GM21737 (cell line): ENCODE data around the gene SORCS1.

Source experiments
- ATAC-seq: cut with Tn5 transposase; IDR thresholded peaks from one replicate; pipeline ENCODE4 v1.9.1; 2021; ENCODE audit warnings: mild to moderate bottlenecking, moderate library complexity; ENCODE audit not compliant: unreplicated experiment

The SORCS1 gene

GRCh38 chr10:106765241-106765754 lies 399.2 kb downstream of the SORCS1 start:
- no peak for ATAC-seq

- ATAC-seq, result no peak
Measured at GRCh38 chr10:106764360-106764759, 400.1 kb downstream of the SORCS1 start.

GRCh38 chr10:106761906-106762305 lies 402.6 kb downstream of the SORCS1 start:
- no peak for ATAC-seq

- ATAC-seq, result no peak
Measured at GRCh38 chr10:106757521-106757920, 407.0 kb downstream of the SORCS1 start.

- ATAC-seq, result no peak
Measured at GRCh38 chr10:106751091-106751490, 413.4 kb downstream of the SORCS1 start.

GRCh38 chr10:106746868-106747267 lies 417.6 kb downstream of the SORCS1 start:
- ATAC-seq, result no peak

GRCh38 chr10:106741006-106741530 lies 423.4 kb downstream of the SORCS1 start:
- ATAC-seq, result no peak

- no peak for ATAC-seq
Measured at GRCh38 chr10:106740071-106740470, 424.4 kb downstream of the SORCS1 start.

GRCh38 chr10:106734220-106734619 lies 430.3 kb downstream of the SORCS1 start:
- no peak for ATAC-seq

GRCh38 chr10:106728232-106728631 lies 436.3 kb downstream of the SORCS1 start:
- ATAC-seq, result no peak

GRCh38 chr10:106727170-106727569 lies 437.3 kb downstream of the SORCS1 start:
- ATAC-seq, result no peak

- ATAC-seq, result no peak
Measured at GRCh38 chr10:106722524-106722923, 442.0 kb downstream of the SORCS1 start.

GRCh38 chr10:106720683-106721082 lies 443.8 kb downstream of the SORCS1 start:
- ATAC-seq, result no peak

- ATAC-seq, result no peak
Measured at GRCh38 chr10:106716381-106716780, 448.1 kb downstream of the SORCS1 start.

- ATAC-seq, result no peak
Measured at GRCh38 chr10:106714734-106715555, 449.6 kb downstream of the SORCS1 start.

- no peak for ATAC-seq
Measured at GRCh38 chr10:106713846-106714245, 450.7 kb downstream of the SORCS1 start.

- ATAC-seq, result no peak
Measured at GRCh38 chr10:106712988-106713387, 451.5 kb downstream of the SORCS1 start.

GRCh38 chr10:106711313-106711906 lies 453.1 kb downstream of the SORCS1 start:
- ATAC-seq, result peak; percentile 74

- ATAC-seq, result no peak
Measured at GRCh38 chr10:106708506-106708905, 456.0 kb downstream of the SORCS1 start.

GRCh38 chr10:106707657-106708056 lies 456.8 kb downstream of the SORCS1 start:
- ATAC-seq, result no peak

GRCh38 chr10:106706127-106706526 lies 458.4 kb downstream of the SORCS1 start:
- ATAC-seq, result no peak

GRCh38 chr10:106705681-106706100 lies 458.8 kb downstream of the SORCS1 start:
- no peak for ATAC-seq
